Kidney glomerular epithelial cell (primary cell): ENCODE data around the gene NOXO1.

ENCODE experiments used
- DNase-seq: peaks from one replicate; lab custom pipeline; 2025; lab: John Stamatoyannopoulos, UW

NOXO1 gene

GRCh38 chr16:2009791-2010510 is 28.7 kb upstream of the NOXO1 start, which contains the start of gene ZNF598:
Gene ZNF598 (minus strand): TSS chr16:2009821.
- peak; percentile 53 for DNase-seq

GRCh38 chr16:2009164-2009711 is 28.0 kb upstream of the NOXO1 start:
- DNase-seq: no peak

GRCh38 chr16:2008631-2009163 is 27.4 kb upstream of the NOXO1 start:
- DNase-seq: no peak

GRCh38 chr16:2008009-2008526 is 26.8 kb upstream of the NOXO1 start:
- no peak for DNase-seq

GRCh38 chr16:2007081-2007836 is 26.0 kb upstream of the NOXO1 start:
- DNase-seq: no peak

- DNase-seq: no peak
Measured at GRCh38 chr16:2006317-2006716, 25.0 kb upstream of the NOXO1 start.

- DNase-seq: no peak
Measured at GRCh38 chr16:2005646-2006045, 24.4 kb upstream of the NOXO1 start.

GRCh38 chr16:2004795-2005517 is 23.7 kb upstream of the NOXO1 start:
- no peak for DNase-seq

GRCh38 chr16:2003827-2004641 is 22.8 kb upstream of the NOXO1 start:
- peak; percentile 49 for DNase-seq

GRCh38 chr16:2003231-2003826 is 22.1 kb upstream of the NOXO1 start:
- no peak for DNase-seq

GRCh38 chr16:2002406-2003230 is 21.3 kb upstream of the NOXO1 start:
- no peak for DNase-seq

- no peak for DNase-seq
Measured at GRCh38 chr16:2001456-2002355, 20.4 kb upstream of the NOXO1 start.

- DNase-seq: no peak
Measured at GRCh38 chr16:2001035-2001434, 19.8 kb upstream of the NOXO1 start.

GRCh38 chr16:1999866-2000514 is 18.7 kb upstream of the NOXO1 start:
- no peak for DNase-seq

GRCh38 chr16:1998852-1999801 is 17.9 kb upstream of the NOXO1 start:
- DNase-seq: no peak

- DNase-seq: no peak
Measured at GRCh38 chr16:1998360-1998835, 17.1 kb upstream of the NOXO1 start.
